ENCODE data around the gene GSTP1.

Gene GSTP1

GRCh38 chr11:67630228-67630942 is 46.8 kb downstream of the GSTP1 start:
- peak; percentile 92 for DNase-seq (ENCODE audit: low read depth in 2 of 2)

GRCh38 chr11:67630943-67631331 is 47.3 kb downstream of the GSTP1 start:
- no peak for DNase-seq (ENCODE audit: low read depth in 2 of 2)

GRCh38 chr11:67631411-67631810 is 47.8 kb downstream of the GSTP1 start:
- no peak for DNase-seq (ENCODE audit: low read depth in 2 of 2)

GRCh38 chr11:67631853-67632174 is 48.2 kb downstream of the GSTP1 start:
- no peak for DNase-seq (ENCODE audit: low read depth in 2 of 2)

- no peak for DNase-seq (ENCODE audit: low read depth in 2 of 2)
Measured at GRCh38 chr11:67632175-67632981, 48.8 kb downstream of the GSTP1 start.

- no peak for DNase-seq (ENCODE audit: low read depth in 2 of 2)
Measured at GRCh38 chr11:67632982-67633755, 49.6 kb downstream of the GSTP1 start.

- no peak for DNase-seq (ENCODE audit: low read depth in 2 of 2)
Measured at GRCh38 chr11:67633758-67634365, 50.2 kb downstream of the GSTP1 start.

GRCh38 chr11:67634366-67635230 is 51.0 kb downstream of the GSTP1 start:
- no peak for DNase-seq (ENCODE audit: low read depth in 2 of 2)

- no peak for DNase-seq (ENCODE audit: low read depth in 2 of 2)
Measured at GRCh38 chr11:67635231-67635521, 51.6 kb downstream of the GSTP1 start.
